ENCODE results near the gene PCP4L1.

GRCh38 chr1:161311595-161312181 is 53.1 kb downstream of the PCP4L1 start:
- TF ChIP-seq CTCF (IDR thresholded peaks at IDR 0.05) (no peak), POLR2A (IDR thresholded peaks at IDR 0.05) (no peak)
